Subcutaneous adipose tissue (tissue), 4 donors: ENCODE data around the gene FAM50B. TPM values are rescaled to one million over a fixed set of nuclear protein-coding genes. Genes with fewer than 3 reads are reported as not detected.

ENCODE experiments used
- CTCF ChIP-seq: fragments of 450-650 bp; IDR thresholded peaks from one replicate; pipeline ENCODE4 v1.5.1; 2016; ENCODE audit warnings: low read depth, mild to moderate bottlenecking, control low read depth, antibody characterized with exemption, moderate library complexity
- total RNA-seq, 4 donors: library from RNA; depleted of rRNA; stranded (reverse); fragments of >200 nt; gene quantifications; one replicate each; pipeline ENCODE4 v1.1.0, GENCODE V29; 2016

Gene FAM50B
- total RNA-seq, 4 donors from 2014 or later, result 4.7 to 18.3 (median 8.3) TPM

GRCh38 chr6:3805448-3806123 lies 43.6 kb upstream of the FAM50B start:
- TF ChIP-seq CTCF, result no peak

- no peak for TF ChIP-seq CTCF
Observed at GRCh38 chr6:3806169-3806922, 42.8 kb upstream of the FAM50B start.

- TF ChIP-seq CTCF, result no peak
Observed at GRCh38 chr6:3808199-3808598, 41.0 kb upstream of the FAM50B start.

- TF ChIP-seq CTCF, result no peak
Observed at GRCh38 chr6:3808759-3809514, 40.2 kb upstream of the FAM50B start.

GRCh38 chr6:3809515-3809891 lies 39.7 kb upstream of the FAM50B start:
- TF ChIP-seq CTCF, result no peak

DNA sequence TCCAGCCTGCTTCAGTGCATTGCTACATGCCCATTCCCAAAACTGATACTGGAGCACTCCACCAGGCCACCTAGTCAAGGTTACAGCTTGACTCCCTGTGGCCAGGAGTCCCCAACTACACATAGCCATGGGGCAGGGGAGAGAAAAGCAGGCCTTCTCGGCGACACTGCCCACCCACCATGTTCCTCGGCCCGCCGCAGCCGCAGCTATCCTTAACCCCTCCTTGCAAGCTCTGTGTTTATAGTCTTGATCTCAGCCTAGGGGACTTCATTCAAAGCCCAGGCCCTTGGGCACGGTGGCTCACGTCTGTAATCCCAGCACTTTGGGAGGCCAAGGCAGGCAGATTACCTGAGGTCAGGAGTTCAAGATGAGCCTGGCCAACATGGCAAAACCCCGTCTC lies 39.2 kb upstream of the FAM50B start:
- TF ChIP-seq CTCF, result no peak

DNA sequence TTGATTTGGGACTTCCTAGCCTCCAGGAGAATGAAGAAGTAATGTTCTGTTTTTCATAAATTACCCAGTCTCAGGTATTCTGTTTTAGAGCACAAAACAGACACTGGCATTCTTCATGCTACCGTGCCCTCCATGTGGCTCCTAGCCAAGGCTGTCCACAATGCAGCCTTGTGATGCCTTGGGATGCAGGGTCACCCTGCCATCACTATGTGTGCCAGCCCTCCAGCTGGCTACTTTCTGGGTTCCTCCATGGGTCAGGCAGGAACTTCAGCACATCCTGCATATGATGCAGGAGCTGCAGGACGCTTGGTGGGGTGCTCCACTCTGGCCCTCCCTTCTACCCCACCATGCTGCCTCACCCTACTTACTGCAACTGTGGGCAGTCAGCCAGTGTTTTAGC lies 38.0 kb upstream of the FAM50B start:
- no peak for TF ChIP-seq CTCF
